Daoy (cell line): Measurements from ENCODE around the gene SLC22A24. TPM values are rescaled to one million over a fixed set of nuclear protein-coding genes. Genes with fewer than 3 reads are reported as not detected.
"Not testable (repeated sequence)": the region's sequence is repeated elsewhere in the genome, so short reads cannot be mapped to it uniquely, and the experiment has no call there.

Experiments
- DNase-seq: peaks from one replicate; pipeline ENCODE4 v3.0.0-alpha.2; 2015; ENCODE audit warnings: low read depth
- total RNA-seq: library from RNA; depleted of rRNA; stranded (reverse); fragments of >200 nt; shearing (Covaris generic); gene quantifications from 2 replicates; pipeline ENCODE4 v1.2.3, GENCODE V29; 2014; rRNA removed

The SLC22A24 gene
- not detected in 2 replicates for total RNA-seq

- DNase-seq = no peak
These were observed at the start of gene SLC22A24 for GRCh38 chr11:63144121-63144520. Gene SLC22A24, minus strand, starts transcription at chr11:63144221. Its CDS starts 442 bp downstream, at chr11:63143779.

- no peak for DNase-seq
These were observed 36.5 kb upstream of the SLC22A24 start for GRCh38 chr11:63180536-63180935.

GRCh38 chr11:63179432-63180041 lies 35.5 kb upstream of the SLC22A24 start:
- no peak for DNase-seq

- no peak for DNase-seq
These were observed 33.9 kb upstream of the SLC22A24 start for GRCh38 chr11:63177872-63178271.

- no peak for DNase-seq
These were observed 21.8 kb upstream of the SLC22A24 start for GRCh38 chr11:63165706-63166310.

- no peak for DNase-seq
These were observed 11.8 kb upstream of the SLC22A24 start for GRCh38 chr11:63155794-63156193.

- DNase-seq = no peak
These were observed 2.6 kb upstream of the SLC22A24 start for GRCh38 chr11:63146581-63146980.

GRCh38 chr11:63142459-63142858 lies 1.6 kb downstream of the SLC22A24 start:
- DNase-seq = no peak

GRCh38 chr11:63132985-63133775 lies 10.8 kb downstream of the SLC22A24 start:
- no peak for DNase-seq

GRCh38 chr11:63099555-63099954 lies 44.5 kb downstream of the SLC22A24 start:
- no peak for DNase-seq

GRCh38 chr11:63080682-63081081 lies 63.3 kb downstream of the SLC22A24 start:
- DNase-seq = no peak

GRCh38 chr11:63046203-63046602 lies 97.8 kb downstream of the SLC22A24 start:
- DNase-seq = not testable (repeated sequence)

- DNase-seq = no peak
These were observed 101.4 kb downstream of the SLC22A24 start for GRCh38 chr11:63042596-63042995.

- no peak for DNase-seq
These were observed 111.6 kb downstream of the SLC22A24 start for GRCh38 chr11:63032457-63032856.

Other genes with a start within 250 kb of the SLC22A24 start
- not detected in 2 replicates for gene CHRM1, start 222.9 kb downstream of the SLC22A24 start, total RNA-seq
- not detected in 2 replicates for gene SLC22A6, start 159.3 kb downstream of the SLC22A24 start, total RNA-seq
- not detected in 2 replicates for gene SLC22A8, start 128.4 kb downstream of the SLC22A24 start, total RNA-seq
- not detected in 2 replicates for gene SLC22A25, start 99.4 kb upstream of the SLC22A24 start, total RNA-seq
- not detected in 2 replicates for gene SLC22A9, start 225.6 kb upstream of the SLC22A24 start, total RNA-seq